ENCODE data around the gene IL9.
"Not testable (repeated sequence)": the region's sequence is repeated elsewhere in the genome, so short reads cannot be mapped to it uniquely, and the experiment has no call there.

IL9 gene

DNA sequence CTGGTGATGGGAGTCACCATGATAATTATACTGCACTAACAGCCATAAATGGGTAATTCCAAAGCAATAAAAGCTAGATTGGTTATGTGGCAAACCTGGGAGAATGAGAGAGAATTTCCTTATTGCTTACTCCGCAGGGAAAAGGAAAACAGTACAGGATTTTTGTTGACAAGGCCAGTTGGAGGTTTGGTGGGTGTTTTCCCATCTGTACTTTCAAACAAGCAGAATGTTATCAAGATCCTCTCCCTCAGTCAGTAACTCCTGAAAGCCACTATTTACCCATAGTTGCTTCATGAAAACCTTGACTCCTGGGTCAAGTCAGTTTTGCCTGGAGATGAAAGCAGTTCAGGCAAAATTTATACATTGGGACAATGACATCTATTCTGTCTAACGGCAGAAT, 26.4 kb downstream of the IL9 start:
- no peak for DNase-seq (ENCODE audit: low read depth in 1 of 2, low spot score in 1 of 2)

DNA sequence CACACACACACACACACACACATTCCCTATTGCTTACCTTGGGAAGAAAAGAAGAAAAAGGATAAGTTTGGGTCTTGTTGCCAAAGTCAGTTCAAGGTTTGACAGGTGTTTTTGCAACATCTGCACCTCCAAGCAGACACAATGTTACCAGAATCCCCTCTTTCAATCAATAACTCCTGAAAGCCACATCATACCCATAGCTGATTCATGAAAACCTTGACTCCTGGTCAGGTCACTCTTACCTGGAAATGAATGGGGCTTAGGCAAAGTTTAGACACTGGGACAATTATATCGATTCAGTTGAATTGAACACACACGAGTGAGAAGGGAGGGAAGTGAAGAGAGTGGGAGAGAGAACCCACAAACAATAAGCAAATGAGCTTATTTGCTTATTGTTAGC, 27.0 kb downstream of the IL9 start:
- DNase-seq (ENCODE audit: low read depth in 1 of 2, low spot score in 1 of 2), result no peak

DNA sequence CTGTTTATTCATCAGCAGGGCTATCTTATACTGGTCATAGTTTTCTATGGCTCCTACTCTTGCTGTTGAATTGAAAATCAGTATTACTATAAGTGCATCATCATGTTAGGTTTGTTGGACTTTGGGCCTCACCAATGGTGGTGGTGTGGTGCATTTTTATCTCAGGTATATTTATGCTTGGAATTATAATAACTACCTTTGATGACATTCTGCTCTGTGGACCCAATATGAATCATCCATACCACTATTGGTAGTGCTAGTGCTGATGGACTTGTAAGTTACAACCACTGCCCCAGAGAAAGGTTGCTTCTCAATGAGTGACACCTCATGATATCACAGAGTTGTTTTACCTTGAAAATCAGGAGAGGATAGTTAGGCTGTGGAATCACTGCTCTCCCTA, 28.0 kb downstream of the IL9 start:
- DNase-seq (ENCODE audit: low read depth in 1 of 2, low spot score in 1 of 2), result no peak

DNA sequence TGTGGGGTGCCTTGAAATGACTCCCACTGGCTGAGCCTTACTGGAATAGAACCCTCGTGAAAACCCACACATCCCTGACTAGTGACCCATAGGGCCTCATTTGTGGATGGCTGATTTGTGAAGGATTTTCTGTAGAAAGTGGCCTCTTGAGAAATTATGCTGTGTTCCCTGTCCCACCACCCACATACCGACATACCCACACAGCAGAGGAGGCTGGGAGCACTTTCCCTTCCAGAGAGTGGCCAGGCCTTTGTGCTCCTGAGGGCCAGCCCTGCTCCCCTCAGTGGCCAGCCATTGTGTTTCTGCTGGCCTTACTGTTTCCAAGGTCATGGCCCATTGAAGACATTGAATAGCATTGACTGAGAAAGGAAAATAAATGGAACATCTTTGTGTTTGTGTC, 29.6 kb downstream of the IL9 start:
- no peak for DNase-seq (ENCODE audit: low read depth in 1 of 2, low spot score in 1 of 2)

DNA sequence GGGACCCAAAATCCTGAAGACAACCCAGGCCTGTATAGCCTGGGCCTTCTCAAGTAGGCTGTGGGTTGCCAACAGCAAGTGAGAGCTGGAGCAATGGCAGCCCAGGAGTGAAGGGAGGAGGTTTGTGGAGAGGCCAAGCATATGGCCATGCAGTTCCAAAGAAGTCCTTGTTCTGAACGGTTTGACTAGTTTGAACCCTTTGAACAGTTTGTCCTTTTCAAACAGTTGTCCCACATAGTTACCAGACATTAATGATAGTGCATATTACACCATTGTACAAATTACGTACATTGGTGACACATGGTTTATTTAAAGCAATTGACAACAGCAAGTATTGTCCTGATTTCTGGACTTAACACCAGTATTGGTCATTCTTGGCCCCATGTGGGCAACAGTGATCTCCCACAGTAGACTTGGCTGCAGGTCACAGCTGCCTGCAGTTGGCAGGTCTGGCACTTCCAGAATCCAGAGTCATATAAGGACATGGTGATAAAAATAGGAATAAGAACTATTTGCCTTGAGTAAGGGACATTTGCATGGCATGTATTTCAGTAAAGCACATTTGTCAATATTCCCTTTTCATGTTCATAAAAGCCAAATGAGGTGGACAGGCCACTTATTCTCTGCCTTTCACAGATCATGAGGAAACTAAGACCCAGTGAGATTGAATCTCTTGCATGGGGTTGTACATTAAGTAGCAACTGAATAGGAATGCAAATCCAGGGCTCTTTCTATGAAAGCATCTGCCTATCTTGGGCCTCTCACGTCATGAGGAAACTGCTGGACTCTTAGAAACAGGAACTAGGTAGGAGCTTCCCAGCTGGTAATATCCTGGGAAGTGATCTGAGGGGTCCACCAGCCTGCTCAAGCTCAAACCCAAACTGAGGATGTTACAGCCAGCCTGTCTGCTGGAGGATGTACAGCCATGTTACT, 30.9 kb downstream of the IL9 start:
- no peak for DNase-seq (ENCODE audit: low read depth in 1 of 2, low spot score in 1 of 2)

DNA sequence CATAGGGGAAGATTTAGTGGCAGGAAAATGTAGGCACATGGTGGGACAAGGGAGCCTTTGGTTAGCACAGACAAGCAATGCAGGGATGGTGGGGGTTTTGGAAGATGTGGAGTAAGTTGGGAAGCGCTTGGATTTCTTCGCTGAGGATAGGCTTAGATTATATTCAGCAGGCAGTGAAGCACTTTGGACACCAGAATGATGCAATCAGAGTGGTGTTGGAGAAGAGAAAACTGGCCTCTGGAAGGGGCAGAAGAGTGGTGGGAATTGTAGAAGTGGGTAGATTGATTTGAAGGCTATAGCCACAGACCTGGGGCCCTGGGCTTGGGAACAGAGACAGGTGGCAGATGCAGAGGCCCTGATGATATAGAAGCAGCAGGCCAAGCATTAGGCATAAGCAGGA, 32.9 kb downstream of the IL9 start:
- DNase-seq (ENCODE audit: low read depth in 1 of 2, low spot score in 1 of 2), result no peak

DNA sequence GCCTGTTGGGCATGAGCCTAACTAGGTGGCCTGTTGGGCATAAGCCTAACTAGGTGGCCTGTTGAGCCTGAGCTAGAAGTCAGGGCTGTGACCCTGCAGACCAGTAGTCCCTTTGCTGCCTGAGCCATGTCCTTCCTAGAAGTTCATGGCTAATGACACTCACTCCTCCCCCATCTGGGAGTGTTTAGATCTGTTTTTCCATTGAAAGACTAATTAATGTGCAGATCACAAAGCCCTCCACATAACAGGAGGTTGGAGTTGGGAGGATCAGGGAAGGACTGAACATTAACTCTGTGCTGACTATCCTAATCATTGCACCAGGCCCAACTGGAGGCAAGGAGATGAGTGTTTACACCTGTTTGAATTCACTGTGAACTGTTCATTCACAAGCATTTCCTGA, 33.6 kb downstream of the IL9 start:
- DNase-seq (ENCODE audit: low read depth in 1 of 2, low spot score in 1 of 2), result no peak

DNA sequence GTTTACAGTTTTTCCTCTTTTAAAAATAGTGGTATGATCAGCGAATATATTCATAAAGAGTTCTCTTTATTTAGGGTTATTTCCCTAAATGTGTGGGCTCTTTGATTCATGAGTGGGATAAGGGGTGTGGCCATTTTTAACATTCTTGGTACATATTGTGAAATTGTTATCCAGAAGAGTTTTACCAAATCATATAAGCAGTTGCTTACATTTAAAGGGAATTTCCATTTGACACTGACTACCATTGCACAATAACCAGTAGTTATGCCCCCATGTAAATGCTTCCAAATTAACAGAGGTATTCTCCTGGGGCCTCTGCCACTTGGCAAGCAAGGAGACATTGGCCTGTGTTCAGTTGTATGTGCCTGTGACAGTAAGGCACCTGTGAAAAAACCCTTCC, 34.0 kb downstream of the IL9 start:
- DNase-seq (ENCODE audit: low read depth in 1 of 2, low spot score in 1 of 2), result no peak

DNA sequence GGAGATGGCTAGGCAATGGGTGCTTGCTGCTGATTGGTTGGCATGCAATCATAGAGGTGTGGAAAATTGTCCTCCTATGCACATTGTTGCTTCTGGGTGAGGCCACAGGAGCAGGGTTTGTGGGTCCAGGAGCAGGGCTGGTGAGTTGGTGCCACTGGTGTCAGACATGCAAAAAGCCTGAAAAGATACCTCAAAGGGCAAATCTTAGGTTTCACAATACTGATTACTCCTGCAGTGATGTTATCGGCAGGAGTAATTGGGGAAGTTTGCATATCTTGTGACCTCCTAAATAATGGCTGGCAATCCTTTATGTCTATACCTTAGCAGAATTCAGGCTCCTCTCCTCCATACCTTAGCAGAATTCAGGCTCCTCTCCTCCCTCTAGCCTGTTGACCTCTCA, 36.0 kb downstream of the IL9 start:
- DNase-seq (ENCODE audit: low read depth in 1 of 2, low spot score in 1 of 2), result no peak

DNA sequence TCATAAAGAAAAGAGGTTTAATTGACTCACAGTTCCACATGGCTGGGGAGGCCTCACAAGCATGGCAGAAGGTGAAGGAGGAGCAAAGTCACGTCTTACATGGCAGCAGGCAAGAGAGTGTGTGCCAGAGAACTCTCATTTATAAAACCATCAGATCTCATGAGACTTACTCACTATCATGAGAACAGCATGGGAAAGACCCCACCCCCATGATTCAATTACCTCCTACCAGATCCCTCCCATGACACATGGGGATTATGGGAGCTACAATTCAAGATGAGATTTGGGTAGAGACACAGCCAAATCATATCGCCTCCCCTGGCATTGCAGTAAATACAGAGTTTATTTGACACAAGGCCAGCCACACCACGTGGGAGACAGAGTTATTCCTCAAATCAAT, 36.5 kb downstream of the IL9 start:
- DNase-seq (ENCODE audit: low read depth in 1 of 2, low spot score in 1 of 2), result not testable (repeated sequence)

DNA sequence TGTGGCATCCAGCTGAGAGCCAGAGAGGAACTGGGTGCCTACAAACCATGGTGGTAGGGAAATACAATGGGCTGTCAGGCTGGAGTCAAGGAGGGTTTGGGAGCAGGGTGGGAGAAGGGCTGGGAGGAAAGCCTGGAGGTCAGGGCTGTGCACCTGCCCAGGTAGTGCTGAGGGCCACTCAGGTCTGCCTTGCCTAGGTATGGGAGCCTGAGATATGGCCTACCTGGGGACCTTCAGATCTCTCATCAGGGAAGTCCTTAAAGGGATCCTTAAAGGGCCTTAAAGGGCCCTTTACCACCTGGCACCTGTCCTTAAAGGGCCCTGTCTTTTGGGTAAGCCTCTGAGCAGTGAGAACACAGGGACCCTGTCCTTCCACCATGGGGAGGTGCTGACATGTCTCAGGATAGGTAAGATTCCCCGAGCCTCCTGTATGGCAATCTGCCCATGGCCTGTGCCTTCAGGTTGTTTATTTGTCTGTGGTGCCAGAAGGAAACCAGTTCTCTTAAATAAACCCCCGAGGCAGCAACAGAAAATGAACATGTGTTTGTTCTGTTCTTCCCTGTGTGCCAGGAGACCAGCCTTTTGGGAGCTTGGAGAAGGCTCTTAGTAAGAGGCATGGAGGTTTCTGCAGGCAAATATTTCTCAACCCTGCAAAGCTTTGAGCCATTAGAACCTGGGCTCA, 37.9 kb downstream of the IL9 start:
- DNase-seq (ENCODE audit: low read depth in 1 of 2, low spot score in 1 of 2), result no peak

DNA sequence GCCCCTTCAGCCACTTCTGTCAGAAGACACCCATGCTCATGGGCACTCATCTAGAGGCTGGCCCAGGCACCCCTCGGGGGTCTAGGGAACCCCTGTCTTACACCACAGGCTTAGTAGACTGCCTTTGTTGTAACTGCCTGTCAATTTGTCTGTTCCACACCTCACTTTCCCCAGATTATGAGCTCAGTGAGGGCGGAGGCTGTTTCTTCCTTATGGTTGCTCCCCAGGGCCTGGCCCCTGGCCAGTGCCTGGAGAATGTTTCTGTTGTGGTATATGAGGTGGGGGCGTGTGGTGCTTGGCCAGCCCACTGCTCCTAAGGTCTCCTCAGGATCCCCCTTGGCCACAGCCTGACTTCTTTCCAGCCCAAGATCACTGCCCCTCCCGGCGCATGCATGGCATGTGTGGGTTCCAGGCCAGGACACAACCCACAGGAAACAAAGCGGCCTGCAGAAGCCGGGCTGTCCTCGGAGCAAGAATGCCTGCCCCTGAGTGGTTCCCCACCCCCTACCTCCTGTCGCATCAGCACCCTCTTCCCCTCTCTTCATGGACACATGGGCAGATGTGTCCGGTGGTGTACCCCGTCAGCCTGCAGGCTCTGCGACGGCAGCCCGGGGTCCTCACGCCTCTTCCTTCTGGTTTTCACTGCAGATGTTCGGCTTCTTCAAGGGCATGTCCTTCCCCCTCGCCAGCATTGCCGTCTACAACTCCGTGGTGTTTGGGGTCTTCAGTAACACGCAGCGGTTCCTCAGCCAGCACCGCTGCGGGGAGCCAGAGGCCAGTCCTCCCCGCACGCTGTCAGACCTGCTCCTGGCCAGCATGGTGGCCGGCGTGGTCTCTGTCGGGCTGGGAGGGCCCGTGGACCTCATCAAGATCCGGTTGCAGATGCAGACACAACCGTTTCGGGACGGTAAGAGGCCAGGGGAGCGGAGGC, 43.5 kb downstream of the IL9 start:
- DNase-seq (ENCODE audit: low read depth in 1 of 2, low spot score in 1 of 2), result no peak

DNA sequence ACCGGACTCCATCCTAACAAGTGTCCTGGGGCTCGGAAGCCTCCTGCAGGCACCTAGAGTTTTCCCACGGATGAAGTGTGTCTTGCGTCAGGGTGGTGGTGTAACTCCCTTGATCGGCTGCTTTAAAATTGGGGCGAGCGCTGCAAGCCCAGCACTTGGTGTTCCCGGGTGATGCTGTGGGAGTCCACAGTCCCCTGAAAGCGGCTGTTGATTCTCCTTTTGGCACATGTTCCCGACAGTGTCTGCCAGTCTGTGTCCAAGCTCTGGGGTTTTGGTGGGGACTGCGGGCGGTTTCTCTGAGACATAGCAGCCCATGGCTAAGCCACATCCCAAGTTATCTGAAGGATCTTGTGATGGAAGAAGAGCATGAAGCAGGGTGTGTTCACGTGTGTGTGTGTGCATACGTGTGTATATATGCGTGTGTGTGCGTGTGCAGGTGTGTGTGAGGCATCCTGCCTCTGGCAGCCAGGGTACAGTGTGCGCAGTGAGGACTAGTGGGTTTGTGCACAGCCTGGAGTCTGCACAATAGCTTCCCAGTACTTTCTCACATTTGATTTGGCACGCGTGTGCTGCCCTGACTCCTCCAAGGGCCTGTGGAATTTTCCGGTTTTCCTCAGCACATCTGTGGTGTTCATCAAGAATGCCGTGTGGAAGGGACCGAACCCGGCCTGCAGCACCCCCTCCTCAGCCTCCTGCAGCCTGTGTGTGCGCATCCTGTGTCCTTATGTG, 44.3 kb downstream of the IL9 start:
- DNase-seq (ENCODE audit: low read depth in 1 of 2, low spot score in 1 of 2), result no peak

DNA sequence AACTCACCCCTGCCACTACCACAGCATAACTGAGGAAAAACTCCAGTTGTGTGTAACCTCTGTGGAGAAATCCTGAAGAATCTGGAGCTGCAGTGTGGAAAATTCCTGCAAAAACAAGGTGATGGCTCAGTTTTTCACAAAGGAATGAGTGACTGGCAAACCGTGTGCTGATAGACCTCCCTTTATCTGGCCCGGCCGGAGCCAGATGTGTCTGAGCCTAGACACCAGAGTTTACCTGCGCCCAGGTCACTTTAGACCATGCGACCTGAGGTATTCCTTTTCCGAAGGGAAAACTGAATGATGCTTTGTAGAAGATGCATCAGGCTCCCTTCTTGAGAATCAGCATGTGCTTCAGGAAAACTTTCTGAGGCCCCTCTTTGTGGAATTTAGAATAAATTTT, 45.0 kb downstream of the IL9 start:
- no peak for DNase-seq (ENCODE audit: low read depth in 1 of 2, low spot score in 1 of 2)

DNA sequence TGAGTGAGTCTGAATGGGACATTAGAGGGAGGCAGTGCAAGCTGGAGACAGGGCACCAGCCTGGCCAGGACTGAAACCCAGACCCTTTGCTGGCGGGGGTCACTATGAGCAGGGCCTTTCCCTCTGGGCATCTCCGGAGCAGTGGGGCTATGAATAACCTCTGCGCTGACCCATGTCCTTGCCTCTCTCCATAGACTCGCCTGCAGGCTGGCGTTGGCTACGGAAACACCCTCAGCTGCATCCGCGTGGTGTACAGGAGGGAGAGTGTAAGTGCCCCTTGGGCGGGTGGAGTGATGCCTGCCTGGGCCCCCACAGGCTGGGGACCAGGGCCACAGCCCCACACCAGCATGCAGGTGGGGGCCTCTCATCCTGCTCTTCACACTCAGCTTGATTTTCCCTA, 45.4 kb downstream of the IL9 start:
- no peak for DNase-seq (ENCODE audit: low read depth in 1 of 2, low spot score in 1 of 2)

DNA sequence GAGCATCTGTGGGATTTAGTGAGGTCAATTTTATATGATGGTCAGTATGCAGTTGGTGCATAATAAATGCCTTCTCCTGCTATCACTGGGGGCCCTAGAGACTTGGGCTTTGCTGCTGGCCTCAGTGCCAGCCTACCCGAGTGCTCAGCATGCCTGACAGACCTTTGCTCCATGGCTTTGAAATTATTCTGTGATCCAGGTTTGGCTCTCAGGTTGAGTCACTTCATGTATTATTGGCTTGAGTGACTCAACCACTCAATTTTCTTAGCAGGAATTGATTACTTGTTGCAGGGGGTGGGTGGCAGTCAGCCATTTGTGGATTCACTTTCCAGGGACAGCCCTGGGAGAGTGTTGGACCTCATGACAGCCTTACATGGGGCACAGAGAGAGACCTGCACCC, 47.7 kb downstream of the IL9 start:
- no peak for DNase-seq (ENCODE audit: low read depth in 1 of 2, low spot score in 1 of 2)

DNA sequence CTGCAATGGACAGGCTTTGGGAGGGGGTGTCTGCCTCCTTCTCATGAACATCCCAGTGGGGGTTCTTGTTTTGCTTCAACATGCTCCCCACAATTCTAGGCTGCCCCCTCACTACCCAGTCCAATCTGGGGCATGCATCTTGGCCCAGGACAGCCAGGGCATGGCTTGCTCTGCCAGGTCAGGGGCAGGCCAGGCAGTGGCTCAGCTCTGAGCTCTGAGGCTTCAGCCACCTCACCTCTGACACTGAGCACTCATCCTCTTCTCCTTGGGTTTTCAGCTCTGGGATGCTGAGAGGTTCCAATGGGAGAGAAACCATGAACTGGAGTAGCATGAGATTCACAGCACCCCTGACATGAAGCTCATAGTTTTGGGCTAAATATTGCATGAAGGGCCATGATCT, 49.3 kb downstream of the IL9 start:
- no peak for DNase-seq (ENCODE audit: low read depth in 1 of 2, low spot score in 1 of 2)

DNA sequence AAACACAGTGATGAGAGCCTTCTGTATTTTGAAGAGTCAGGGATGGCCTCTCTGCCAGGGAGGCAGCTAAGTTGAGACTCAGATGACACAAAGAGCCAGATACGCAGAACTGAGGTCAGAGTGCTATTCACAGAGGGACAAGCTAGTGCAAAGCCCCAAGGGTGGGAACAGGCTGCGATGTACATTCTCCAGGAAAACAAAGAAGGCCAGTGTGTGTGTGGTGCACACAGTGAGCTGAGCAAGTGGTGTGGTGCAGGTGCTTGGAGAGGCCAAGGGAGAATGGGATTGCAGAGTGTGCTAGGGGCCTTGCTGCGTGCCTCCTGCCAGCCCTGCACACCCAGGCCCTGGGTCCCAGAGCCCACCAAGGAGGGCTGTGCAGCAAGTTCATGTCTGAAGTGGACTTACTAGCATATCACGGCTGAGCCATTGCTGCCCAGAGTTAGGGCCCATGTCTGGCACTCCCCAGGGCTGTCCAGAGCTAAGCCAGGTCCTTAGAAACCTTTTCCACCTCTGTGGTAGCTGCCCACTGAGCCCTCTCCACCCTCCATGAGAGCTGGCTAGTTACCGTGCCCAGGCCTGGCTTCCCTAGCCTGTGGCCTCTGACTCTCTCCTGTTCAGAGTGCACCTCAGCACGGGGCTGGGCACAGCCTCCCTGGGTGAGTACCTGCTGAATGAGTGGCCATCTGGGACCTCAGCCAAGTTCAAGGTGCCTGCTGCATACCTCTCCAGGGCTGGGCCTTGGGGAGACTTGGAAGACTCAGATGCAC, 51.9 kb downstream of the IL9 start:
- DNase-seq (ENCODE audit: low read depth in 1 of 2, low spot score in 1 of 2), result no peak

DNA sequence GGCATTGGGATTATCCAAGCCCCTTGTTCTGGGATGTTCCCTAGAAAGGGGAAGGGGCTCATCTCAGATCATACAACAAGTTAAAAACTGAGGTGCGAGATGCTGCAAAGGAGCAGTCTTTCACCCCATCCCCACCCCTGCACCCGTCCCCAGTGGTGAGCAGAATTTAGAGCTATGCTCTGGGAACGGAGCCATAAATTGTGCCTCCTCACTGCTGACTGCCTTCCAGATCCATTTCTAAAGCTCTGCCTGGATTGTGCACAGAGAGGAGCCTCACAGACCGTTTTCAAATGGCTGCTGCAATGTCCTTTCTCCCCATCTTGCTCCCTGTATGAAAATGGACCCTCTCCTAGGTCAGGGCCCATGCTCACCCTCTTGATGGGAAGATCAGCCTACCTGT, 52.9 kb downstream of the IL9 start:
- no peak for DNase-seq (ENCODE audit: low read depth in 1 of 2, low spot score in 1 of 2)

Measured in activated CD4-positive, alpha-beta T cell treated with anti-CD3 and anti-CD28 coated beads, Interleukin-2, amount 50 U/mL, for 24 hours (primary cell).